Measurements from ENCODE around the gene IMPDH2.

IMPDH2 gene

GRCh38 chr3:49028673-49029562 lies at the start of gene IMPDH2:
TSS of gene IMPDH2 (minus strand) at chr3:49029398. CDS start at chr3:49029350, 48 bp downstream.
- DNase-seq, result peak; percentile 61 to 92

GRCh38 chr3:49076646-49077045 lies 47.4 kb upstream of the IMPDH2 start:
- no peak for DNase-seq

- no peak for DNase-seq
Observed at GRCh38 chr3:49076116-49076515, 46.9 kb upstream of the IMPDH2 start.

GRCh38 chr3:49058011-49058410 lies 28.8 kb upstream of the IMPDH2 start:
- DNase-seq, result no peak

GRCh38 chr3:49057268-49057667 lies 28.1 kb upstream of the IMPDH2 start:
- no peak for DNase-seq

GRCh38 chr3:49054344-49054862 lies 25.2 kb upstream of the IMPDH2 start:
- no peak for DNase-seq

GRCh38 chr3:49053543-49053942 lies 24.3 kb upstream of the IMPDH2 start:
- DNase-seq, result no peak

GRCh38 chr3:49035281-49035680 lies 6.1 kb upstream of the IMPDH2 start:
- no peak for DNase-seq

- no peak for DNase-seq
Observed at GRCh38 chr3:49034650-49035049, 5.5 kb upstream of the IMPDH2 start.

- DNase-seq, result no peak
Observed at GRCh38 chr3:49032646-49033304, 3.6 kb upstream of the IMPDH2 start.

GRCh38 chr3:49030321-49030720 lies 1.1 kb upstream of the IMPDH2 start:
- DNase-seq, result no peak

GRCh38 chr3:49029563-49029884 lies 326 bp upstream of the IMPDH2 start:
- no peak for DNase-seq

GRCh38 chr3:49028298-49028672 lies 913 bp downstream of the IMPDH2 start:
- DNase-seq, result no peak

GRCh38 chr3:49027634-49028033 lies 1.6 kb downstream of the IMPDH2 start:
- DNase-seq, result no peak

- DNase-seq, result no peak
Observed at GRCh38 chr3:49026536-49026935, 2.7 kb downstream of the IMPDH2 start.

- DNase-seq, result no peak
Observed at GRCh38 chr3:49025793-49026520, 3.2 kb downstream of the IMPDH2 start.

- no peak for DNase-seq
Observed at GRCh38 chr3:49025005-49025792, 4.0 kb downstream of the IMPDH2 start.

- no peak for DNase-seq
Observed at GRCh38 chr3:49024449-49024848, 4.7 kb downstream of the IMPDH2 start.

GRCh38 chr3:49023775-49024174 lies 5.4 kb downstream of the IMPDH2 start:
- DNase-seq, result no peak

- DNase-seq, result no peak
Observed at GRCh38 chr3:49022688-49023171, 6.5 kb downstream of the IMPDH2 start.

- DNase-seq, result peak; percentile 92 to 98
Observed at GRCh38 chr3:49021813-49022687, 7.1 kb downstream of the IMPDH2 start, which contains the start of gene NDUFAF3. TSS of gene NDUFAF3 (plus strand) at chr3:49022121. CDS start at chr3:49022145, 24 bp downstream.

Data from NCI-H524 (cell line).